Measurements from ENCODE around the gene TAF3.

- TF ChIP-seq, protein P1, sequence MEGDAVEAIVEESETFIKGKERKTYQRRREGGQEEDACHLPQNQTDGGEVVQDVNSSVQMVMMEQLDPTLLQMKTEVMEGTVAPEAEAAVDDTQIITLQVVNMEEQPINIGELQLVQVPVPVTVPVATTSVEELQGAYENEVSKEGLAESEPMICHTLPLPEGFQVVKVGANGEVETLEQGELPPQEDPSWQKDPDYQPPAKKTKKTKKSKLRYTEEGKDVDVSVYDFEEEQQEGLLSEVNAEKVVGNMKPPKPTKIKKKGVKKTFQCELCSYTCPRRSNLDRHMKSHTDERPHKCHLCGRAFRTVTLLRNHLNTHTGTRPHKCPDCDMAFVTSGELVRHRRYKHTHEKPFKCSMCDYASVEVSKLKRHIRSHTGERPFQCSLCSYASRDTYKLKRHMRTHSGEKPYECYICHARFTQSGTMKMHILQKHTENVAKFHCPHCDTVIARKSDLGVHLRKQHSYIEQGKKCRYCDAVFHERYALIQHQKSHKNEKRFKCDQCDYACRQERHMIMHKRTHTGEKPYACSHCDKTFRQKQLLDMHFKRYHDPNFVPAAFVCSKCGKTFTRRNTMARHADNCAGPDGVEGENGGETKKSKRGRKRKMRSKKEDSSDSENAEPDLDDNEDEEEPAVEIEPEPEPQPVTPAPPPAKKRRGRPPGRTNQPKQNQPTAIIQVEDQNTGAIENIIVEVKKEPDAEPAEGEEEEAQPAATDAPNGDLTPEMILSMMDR (tag by site-specific recombination; IDR thresholded peaks at IDR 0.05): no peak
- TF ChIP-seq MZF1 (tag by site-specific recombination; IDR thresholded peaks at IDR 0.05; ENCODE audit: borderline replicate concordance): no peak
Observed at GRCh38 chr10:7802606-7803005, 15.7 kb upstream of the TAF3 start.

All from HEK293 (cell line).